GM12891 (cell line): ENCODE results near the gene SLC18A3.

Experiments used
- DNase-seq: peaks from one replicate; pipeline ENCODE4 v3.0.0; 2011; ENCODE audit warnings: low spot score; ENCODE audit not compliant: insufficient read length
- FAIRE-seq: peaks from 2 replicates; lab custom pipeline; 2011; peaks lifted over from hg19 to GRCh38; lab: Jason Lieb, UNC
- PAX5 ChIP-seq: IDR thresholded peaks from 2 replicates; pipeline ENCODE4 v1.6.1; 2011; ENCODE audit warnings: low read length, moderate library complexity, mild to moderate bottlenecking; ENCODE audit not compliant: insufficient read depth, severe bottlenecking
- POLR2A ChIP-seq: IDR thresholded peaks from 2 replicates; pipeline ENCODE4 v1.6.1; 2011; ENCODE audit warnings: low read depth, low read length, control low read depth
- POLR2AphosphoS5 ChIP-seq: IDR thresholded peaks from 2 replicates; pipeline ENCODE4 v1.6.1; 2011; ENCODE audit warnings: low read depth, low read length, control low read depth
- POU2F2 ChIP-seq: IDR thresholded peaks from 2 replicates; pipeline ENCODE4 v1.6.1; 2011; ENCODE audit warnings: low read depth, mild to moderate bottlenecking, control low read depth, low read length, moderate library complexity
- SPI1 ChIP-seq: IDR thresholded peaks from 2 replicates; pipeline ENCODE4 v1.6.1; 2011; ENCODE audit warnings: low read depth, low read length, control low read depth
- TAF1 ChIP-seq: IDR thresholded peaks from 2 replicates; pipeline ENCODE4 v1.6.1; 2011; ENCODE audit warnings: low read depth, low read length, control low read depth

SLC18A3 gene

DNA sequence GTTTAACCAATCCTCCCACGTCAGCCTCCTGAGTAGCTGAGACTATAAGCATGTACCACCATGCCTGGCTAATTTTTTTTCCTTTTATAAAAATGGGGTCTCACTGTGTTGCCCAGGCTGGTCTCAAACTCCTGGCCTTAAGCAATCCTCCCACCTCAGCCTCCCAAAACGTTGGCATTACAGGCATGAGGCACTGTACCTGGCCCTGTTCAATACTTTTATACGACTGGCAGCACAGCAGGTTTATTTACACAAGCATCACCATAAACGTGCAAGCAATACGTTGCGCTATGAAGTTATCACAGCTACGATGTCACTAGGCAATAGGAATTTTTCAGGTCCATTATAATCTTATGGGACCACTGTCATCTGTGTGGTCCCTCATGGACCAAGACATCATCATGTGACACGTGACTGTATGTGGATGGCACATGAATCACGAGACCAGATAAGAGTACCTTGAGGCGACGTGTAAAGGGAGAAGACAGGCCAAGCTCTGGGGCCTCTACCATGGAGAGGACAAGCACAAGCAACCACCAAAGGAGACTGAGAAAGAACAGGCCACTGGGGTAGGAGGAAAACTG, 34.5 kb upstream of the SLC18A3 start:
- DNase-seq, result no peak
- TF ChIP-seq POLR2AphosphoS5, result no peak
- no peak for TF ChIP-seq TAF1
- TF ChIP-seq POLR2A, result no peak
- no peak for FAIRE-seq

DNA sequence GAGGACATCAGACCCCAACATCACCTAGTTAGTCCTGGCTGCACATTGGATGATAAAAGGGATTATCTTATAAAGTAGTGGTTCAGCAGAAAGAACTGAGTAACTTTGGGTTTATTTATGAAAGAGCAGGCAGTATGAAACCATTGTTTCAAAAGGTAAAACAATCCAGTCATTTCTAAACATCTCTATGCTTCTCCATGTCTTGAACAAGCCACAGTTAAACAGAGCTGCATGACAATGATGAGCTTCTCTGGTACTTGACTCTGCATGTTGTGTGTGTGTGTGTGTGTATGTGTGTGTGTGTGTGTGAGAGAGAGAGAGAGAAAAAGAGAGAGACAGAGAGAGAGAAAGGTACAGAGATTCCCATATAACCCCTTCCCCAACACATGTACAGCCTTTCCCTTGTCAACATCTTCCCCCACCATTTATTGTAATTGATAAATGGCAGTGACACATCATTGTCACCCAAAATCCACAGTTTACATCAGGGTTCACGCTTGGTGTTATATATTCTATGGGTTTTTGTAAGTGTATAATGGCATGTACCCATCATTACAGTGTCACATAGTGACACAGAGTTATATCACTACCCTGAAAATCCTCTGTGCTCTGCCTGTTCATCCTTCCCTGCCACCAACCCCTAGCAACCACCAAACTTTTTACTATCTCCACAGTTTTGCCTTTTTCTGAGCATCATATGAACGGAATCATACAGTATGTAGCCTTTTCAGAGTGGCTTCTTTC, 32.8 kb upstream of the SLC18A3 start:
- TF ChIP-seq POLR2AphosphoS5, result no peak
- TF ChIP-seq POLR2A, result no peak
- no peak for TF ChIP-seq POU2F2
- TF ChIP-seq PAX5, result no peak
- no peak for TF ChIP-seq TAF1
- TF ChIP-seq SPI1, result no peak
- FAIRE-seq, result no peak
- no peak for DNase-seq

GRCh38 chr10:49578392-49578791, 31.7 kb upstream of the SLC18A3 start:
- DNase-seq (no peak), FAIRE-seq (no peak)
- no peak for TF ChIP-seq POU2F2

GRCh38 chr10:49579621-49580020, 30.5 kb upstream of the SLC18A3 start:
- TF ChIP-seq SPI1, result no peak
- no peak for TF ChIP-seq TAF1
- no peak for TF ChIP-seq PAX5
- TF ChIP-seq POLR2AphosphoS5, result no peak
- TF ChIP-seq POU2F2, result no peak
- TF ChIP-seq POLR2A, result no peak
- DNase-seq (no peak), FAIRE-seq (no peak)

DNA sequence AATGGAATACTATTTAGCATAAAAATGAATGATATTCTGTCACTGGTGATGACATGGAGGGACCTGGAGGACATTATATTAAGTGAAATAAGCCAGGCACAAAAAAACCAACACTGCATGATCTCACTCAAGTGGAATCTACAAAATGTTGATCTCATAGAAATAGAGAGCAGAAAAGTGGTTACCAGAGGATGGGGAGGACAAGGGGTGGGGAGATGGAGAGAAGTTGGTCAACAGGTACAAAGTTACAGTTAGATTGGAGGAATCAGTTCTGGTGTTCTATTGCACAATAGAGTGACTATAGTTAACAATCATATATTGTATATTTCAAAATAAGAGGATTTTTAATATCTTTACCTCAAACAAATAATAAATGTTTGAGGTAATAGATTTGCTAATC, 24.7 kb upstream of the SLC18A3 start:
- TF ChIP-seq POLR2A, result no peak
- no peak for TF ChIP-seq POLR2AphosphoS5
- no peak for TF ChIP-seq TAF1
- TF ChIP-seq POU2F2, result no peak
- no peak for TF ChIP-seq PAX5
- TF ChIP-seq SPI1, result no peak
- DNase-seq, result no peak
- no peak for FAIRE-seq

DNA sequence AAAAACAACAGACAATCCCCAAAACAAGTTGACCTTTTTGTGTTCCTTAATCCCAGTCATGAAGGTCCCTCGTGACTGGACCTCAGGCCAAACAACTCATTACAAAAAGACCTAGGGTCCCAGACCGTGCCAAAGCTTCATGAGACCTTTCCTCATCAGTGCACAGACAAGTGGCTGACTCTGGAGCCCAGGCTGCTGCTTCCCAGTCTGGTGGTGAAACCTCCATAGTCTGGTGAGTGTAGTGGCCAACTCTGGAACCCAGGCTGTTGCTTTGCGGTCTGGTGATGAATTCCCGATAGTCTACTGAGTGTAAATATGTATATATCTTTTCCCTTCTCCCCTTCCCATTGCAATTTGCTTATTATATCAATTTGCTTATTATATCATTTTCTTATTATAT, 22.1 kb upstream of the SLC18A3 start:
- FAIRE-seq (no peak), DNase-seq (no peak)
- TF ChIP-seq SPI1, result no peak
- TF ChIP-seq POLR2A, result no peak
- TF ChIP-seq POU2F2, result no peak
- no peak for TF ChIP-seq POLR2AphosphoS5
- TF ChIP-seq PAX5, result no peak
- TF ChIP-seq TAF1, result no peak

- no peak for TF ChIP-seq PAX5
- TF ChIP-seq POLR2A, result no peak
- no peak for TF ChIP-seq POU2F2
- TF ChIP-seq SPI1, result no peak
- no peak for TF ChIP-seq TAF1
- no peak for TF ChIP-seq POLR2AphosphoS5
- no peak for DNase-seq
- peak; percentile 86 for FAIRE-seq
Measured at GRCh38 chr10:49592726-49593563, 17.2 kb upstream of the SLC18A3 start.

GRCh38 chr10:49593564-49593875, 16.6 kb upstream of the SLC18A3 start:
- no peak for DNase-seq
- FAIRE-seq, result no peak
- no peak for TF ChIP-seq TAF1
- TF ChIP-seq POLR2AphosphoS5, result no peak
- no peak for TF ChIP-seq POU2F2
- TF ChIP-seq SPI1, result no peak
- no peak for TF ChIP-seq POLR2A
- TF ChIP-seq PAX5, result no peak

- FAIRE-seq, result no peak
- TF ChIP-seq PAX5, result no peak
- TF ChIP-seq POLR2A, result no peak
- no peak for TF ChIP-seq POU2F2
- no peak for TF ChIP-seq POLR2AphosphoS5
- TF ChIP-seq TAF1, result no peak
- TF ChIP-seq SPI1, result no peak
- DNase-seq, result no peak
Measured at GRCh38 chr10:49593998-49594397, 16.1 kb upstream of the SLC18A3 start.

DNA sequence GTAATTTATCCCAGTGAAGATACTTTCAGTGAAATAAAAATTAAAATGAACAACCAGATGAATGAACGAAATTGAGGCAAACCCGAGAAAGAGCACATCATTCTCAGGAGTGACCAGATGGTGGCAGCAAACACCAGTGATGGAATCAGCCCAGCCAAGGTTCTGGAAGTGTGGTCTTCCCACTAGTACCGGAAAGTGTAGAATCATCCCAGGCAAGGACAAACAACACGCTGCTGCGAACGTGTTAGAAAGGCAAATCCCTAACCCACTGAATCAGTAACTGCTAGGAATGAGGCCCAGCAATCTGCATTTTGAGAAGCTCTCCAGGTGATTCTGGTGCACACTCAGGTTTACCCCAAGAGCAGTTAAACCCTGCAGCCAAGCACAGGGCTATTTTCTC, 15.5 kb upstream of the SLC18A3 start:
- DNase-seq, result no peak
- TF ChIP-seq SPI1, result no peak
- TF ChIP-seq TAF1, result no peak
- TF ChIP-seq POU2F2, result no peak
- TF ChIP-seq POLR2A, result no peak
- TF ChIP-seq PAX5, result no peak
- no peak for TF ChIP-seq POLR2AphosphoS5
- FAIRE-seq, result peak; percentile 87
